ENCODE results near the gene FREY1. TPM values are rescaled to one million over a fixed set of nuclear protein-coding genes. Genes with fewer than 3 reads are reported as not detected.
"Not testable (repeated sequence)": the region's sequence is repeated elsewhere in the genome, so short reads cannot be mapped to it uniquely, and the experiment has no call there.

The FREY1 gene
- total RNA-seq, 1 donor from 2014 or later: not detected

DNA sequence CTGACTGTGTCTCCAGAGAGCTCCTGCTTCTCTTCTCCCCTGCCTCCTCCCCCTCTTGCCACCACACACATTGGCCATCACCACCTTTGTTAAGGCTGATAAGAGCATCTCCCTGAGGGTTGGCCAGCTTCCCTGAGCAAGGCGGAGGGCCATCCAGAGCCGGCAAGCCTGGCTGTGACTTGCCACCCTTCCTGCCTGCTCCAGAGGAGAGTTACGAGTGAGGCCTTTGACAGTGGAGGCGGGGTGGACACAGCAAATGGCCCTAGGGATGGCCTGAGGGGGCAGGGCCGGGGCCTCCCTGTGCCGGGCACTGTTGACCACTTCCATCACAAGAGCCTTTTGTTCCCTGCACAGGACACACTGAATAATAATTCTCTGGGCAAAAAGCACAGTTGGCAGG lies 5.4 kb downstream of the FREY1 start:
- no peaks in the 10 kb centered on the region for H3K36me3 ChIP-seq (ENCODE audit: control insufficient read depth, insufficient read depth, low read length)

DNA sequence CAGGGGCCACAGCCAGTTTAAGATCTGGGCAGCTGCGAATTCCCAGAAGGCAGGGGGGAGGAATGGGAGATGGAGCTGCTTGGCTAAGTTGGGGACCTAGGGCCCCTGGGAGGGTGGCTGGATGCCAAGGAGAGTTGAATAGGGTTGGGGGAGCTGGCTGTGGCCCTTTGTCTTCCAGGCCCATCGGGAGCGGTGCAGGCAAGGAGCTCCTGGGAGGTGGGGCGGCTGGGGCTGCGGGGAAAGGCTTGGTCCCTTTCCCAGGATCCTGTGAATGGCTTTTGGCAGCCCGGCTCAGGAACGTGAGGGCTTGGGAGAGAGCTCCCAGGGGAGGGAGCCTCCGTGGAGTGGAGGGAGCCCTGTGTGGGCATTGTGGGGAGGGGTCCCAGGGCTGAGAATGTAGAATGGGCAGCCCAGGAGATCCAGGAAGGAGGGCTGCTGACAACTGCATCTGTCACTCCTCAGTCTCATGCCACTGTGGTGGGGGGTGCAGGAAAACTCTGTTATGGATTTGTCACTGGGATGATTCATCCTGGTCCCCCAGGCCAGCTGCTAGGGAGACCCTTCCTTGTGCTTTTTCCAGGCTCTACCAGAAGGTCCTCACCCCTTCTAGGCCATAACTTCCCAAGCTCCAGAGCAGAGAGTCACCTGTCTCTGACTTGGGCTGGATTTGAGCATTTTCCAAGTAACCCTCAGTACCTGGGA lies 6.0 kb downstream of the FREY1 start:
- no peak for TF ChIP-seq CTCF (IDR thresholded peaks at IDR 0.05; ENCODE audit: insufficient read depth, low read length, poor library complexity, severe bottlenecking)
- Histone ChIP-seq H3K27me3 (ENCODE audit: control insufficient read depth, insufficient read depth, low read length) (peaks cover 24% of the 10 kb centered on the region), H3K36me3 (ENCODE audit: control insufficient read depth, insufficient read depth, low read length) (no peaks in the 10 kb centered on the region), H3K4me3 (ENCODE audit: low read depth, low read length) (peak overlapping the region; percentile 55)
- no peak for DNase-seq (ENCODE audit: low read depth)

More for the DNA sequence above, 5.4 kb downstream of the FREY1 start:
- H3K27me3 ChIP-seq (ENCODE audit: control insufficient read depth, insufficient read depth, low read length): peaks cover 18% of the 10 kb centered on the region
- no peak overlapping the region for H3K4me3 ChIP-seq (ENCODE audit: low read depth, low read length)
- DNase-seq (ENCODE audit: low read depth): no peak
- TF ChIP-seq CTCF (IDR thresholded peaks at IDR 0.05; ENCODE audit: insufficient read depth, low read length, poor library complexity, severe bottlenecking): no peak

- not testable (repeated sequence) for DNase-seq (ENCODE audit: low read depth)
- H3K27me3 ChIP-seq (ENCODE audit: control insufficient read depth, insufficient read depth, low read length): peaks cover 29% of the 10 kb centered on the region
These were observed 6.8 kb downstream of the FREY1 start for GRCh38 chr11:45900175-45900800.

DNA sequence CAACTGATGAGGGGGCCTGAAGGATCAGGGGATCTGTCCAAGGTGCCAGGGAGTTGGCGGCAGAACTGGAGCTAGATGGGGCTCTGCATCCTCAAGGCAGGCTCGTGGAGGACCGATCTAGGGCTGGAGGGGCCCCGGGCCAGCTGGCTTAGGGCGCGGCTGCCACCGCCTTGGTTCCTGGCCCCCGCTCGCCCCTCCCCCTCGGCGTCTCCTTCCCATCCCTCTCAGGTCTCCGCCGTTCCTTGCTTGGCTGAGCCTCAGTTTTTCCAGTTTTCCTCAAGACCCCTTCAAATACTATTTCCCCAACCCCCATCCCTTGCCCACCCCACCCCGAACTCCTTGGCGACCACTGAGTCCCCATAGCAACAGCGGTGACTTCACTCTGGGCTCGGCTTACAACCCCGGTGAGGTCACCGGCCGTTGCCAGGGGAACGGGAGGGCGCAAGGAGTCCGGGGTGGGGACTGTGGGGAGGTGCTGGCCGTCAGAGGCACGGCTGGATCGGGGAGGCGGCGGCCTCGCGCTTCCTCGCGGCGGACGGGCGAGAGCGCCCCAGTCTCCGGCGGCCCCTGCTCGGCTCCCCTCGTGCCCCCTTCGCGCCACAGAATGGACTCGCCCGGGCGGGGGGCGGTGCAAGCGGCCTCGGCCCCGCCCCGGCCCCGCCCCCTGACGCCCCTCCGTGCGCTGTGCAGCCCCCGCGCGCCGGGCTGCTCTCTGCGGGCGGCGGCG lies 7.5 kb downstream of the FREY1 start:
- Histone ChIP-seq H3K4me3 (ENCODE audit: low read depth, low read length) (peak overlapping the region; percentile 55), H3K36me3 (ENCODE audit: control insufficient read depth, insufficient read depth, low read length) (no peaks in the 10 kb centered on the region), H3K27me3 (ENCODE audit: control insufficient read depth, insufficient read depth, low read length) (peaks cover 29% of the 10 kb centered on the region)
- DNase-seq (ENCODE audit: low read depth): peak; percentile 54
- TF ChIP-seq CTCF (IDR thresholded peaks at IDR 0.05; ENCODE audit: insufficient read depth, low read length, poor library complexity, severe bottlenecking): no peak

More at GRCh38 chr11:45900175-45900800, 6.8 kb downstream of the FREY1 start:
- H3K4me3 ChIP-seq (ENCODE audit: low read depth, low read length): peak overlapping the region; percentile 55
- not testable (repeated sequence) for H3K36me3 ChIP-seq (ENCODE audit: control insufficient read depth, insufficient read depth, low read length)

GRCh38 chr11:45899086-45899447 lies 8.0 kb downstream of the FREY1 start:
- H3K27me3 ChIP-seq (ENCODE audit: control insufficient read depth, insufficient read depth, low read length): peaks cover 29% of the 10 kb centered on the region
- no peak overlapping the region for H3K4me3 ChIP-seq (ENCODE audit: low read depth, low read length)
- H3K36me3 ChIP-seq (ENCODE audit: control insufficient read depth, insufficient read depth, low read length): no peaks in the 10 kb centered on the region
- TF ChIP-seq CTCF (IDR thresholded peaks at IDR 0.05; ENCODE audit: insufficient read depth, low read length, poor library complexity, severe bottlenecking): no peak
- no peak for DNase-seq (ENCODE audit: low read depth)

GRCh38 chr11:45897556-45897955 lies 9.5 kb downstream of the FREY1 start:
- Histone ChIP-seq H3K36me3 (ENCODE audit: control insufficient read depth, insufficient read depth, low read length) (no peaks in the 10 kb centered on the region), H3K27me3 (ENCODE audit: control insufficient read depth, insufficient read depth, low read length) (peaks cover 34% of the 10 kb centered on the region), H3K4me3 (ENCODE audit: low read depth, low read length) (no peak overlapping the region)
- TF ChIP-seq CTCF (IDR thresholded peaks at IDR 0.05; ENCODE audit: insufficient read depth, low read length, poor library complexity, severe bottlenecking): no peak
- DNase-seq (ENCODE audit: low read depth): no peak
